GM12873 (cell line): ENCODE measurements around the gene IFTAP.

Experiments
- TF ChIP-seq, protein P1 (sequence below): IDR thresholded peaks from 2 replicates; pipeline ENCODE4 v1.5.1; 2012; ENCODE audit warnings: low read depth, mild to moderate bottlenecking, moderate library complexity, low read length, control low read depth; ENCODE audit not compliant: insufficient read depth; ENCODE audit errors: missing control alignments

The IFTAP gene, protein sequence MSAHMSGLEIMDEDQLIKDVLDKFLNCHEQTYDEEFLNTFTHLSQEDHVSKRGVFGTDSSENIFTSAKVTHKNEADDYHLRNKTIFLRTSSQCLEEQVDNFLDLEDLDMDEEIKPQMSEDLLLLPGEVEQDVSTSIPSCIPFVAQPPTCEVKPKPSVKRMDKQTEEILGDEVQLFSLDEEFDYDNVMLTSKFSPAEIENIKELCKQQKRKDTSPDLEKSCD

DNA sequence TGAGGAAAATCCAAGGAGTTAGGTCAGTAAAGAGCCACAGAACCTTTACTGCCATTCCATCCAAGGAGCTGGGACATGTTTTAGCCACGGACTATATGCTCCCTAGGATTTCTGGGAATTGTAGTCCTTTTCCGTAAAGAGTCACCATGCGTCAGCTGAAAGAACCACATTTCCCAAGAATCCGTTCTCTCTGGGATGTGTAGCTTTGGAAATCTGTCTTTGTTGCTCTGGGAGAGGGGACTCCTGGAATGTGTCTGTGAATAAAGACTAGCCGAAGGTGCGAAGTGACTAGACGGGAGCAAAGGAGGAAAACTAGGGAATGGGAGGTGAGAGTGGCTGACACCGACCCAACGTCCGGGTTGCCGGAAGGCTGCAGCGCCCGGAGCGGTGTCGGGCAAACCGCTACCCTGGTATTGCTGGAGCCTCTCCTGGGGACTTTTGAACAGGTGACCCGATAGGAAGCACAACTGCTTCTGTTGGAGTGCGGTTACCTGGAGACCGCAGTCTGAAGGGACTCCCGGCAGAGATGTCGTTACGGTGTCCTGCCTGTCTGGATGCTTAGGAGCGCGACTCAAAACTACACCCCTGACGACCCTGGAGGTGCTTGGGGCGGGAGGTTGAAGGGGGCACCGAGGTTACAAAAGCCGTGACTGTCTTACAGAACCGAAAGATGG, at the start of gene IFTAP:
Gene IFTAP (plus strand): TSS at position 187 of the 674 bp plus-strand sequence. CDS start 15,602 bp downstream, outside the sequence.
- TF ChIP-seq, protein P1, sequence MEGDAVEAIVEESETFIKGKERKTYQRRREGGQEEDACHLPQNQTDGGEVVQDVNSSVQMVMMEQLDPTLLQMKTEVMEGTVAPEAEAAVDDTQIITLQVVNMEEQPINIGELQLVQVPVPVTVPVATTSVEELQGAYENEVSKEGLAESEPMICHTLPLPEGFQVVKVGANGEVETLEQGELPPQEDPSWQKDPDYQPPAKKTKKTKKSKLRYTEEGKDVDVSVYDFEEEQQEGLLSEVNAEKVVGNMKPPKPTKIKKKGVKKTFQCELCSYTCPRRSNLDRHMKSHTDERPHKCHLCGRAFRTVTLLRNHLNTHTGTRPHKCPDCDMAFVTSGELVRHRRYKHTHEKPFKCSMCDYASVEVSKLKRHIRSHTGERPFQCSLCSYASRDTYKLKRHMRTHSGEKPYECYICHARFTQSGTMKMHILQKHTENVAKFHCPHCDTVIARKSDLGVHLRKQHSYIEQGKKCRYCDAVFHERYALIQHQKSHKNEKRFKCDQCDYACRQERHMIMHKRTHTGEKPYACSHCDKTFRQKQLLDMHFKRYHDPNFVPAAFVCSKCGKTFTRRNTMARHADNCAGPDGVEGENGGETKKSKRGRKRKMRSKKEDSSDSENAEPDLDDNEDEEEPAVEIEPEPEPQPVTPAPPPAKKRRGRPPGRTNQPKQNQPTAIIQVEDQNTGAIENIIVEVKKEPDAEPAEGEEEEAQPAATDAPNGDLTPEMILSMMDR = no peak

DNA sequence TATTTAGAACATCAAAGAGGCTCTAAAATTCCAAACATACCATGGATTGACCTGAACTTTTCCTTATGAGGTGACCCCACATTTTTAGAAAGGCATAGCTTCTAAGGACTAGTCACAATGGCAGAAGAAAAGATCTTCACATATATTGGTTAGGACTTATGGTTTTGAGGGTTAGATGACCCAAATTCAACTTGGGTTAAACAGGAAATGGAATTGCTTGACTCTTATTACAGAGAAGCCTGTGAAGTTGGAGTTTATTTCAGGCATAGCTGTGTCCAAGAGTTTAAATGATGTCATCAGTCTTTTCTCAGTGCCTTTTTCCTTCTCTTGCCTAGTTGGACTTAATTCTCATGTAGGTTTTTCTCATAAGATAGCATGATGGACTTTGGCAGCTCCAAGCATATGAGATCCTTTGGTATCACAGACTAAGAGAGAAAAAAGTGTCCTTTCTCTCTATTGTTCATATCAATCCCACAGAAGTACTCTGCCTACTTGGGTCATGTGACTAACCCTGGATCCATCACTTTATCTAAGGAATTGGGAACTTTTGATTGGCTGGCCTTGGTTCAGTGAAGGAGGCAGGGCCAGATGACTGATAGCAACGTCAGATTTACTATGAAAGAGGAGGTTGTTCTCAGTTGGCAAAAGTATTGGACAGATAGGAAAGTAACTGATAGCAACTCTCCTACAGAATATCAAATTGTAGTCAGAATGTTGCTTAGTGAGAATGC, 43.8 kb upstream of the IFTAP start:
- TF ChIP-seq, protein P1 = no peak

DNA sequence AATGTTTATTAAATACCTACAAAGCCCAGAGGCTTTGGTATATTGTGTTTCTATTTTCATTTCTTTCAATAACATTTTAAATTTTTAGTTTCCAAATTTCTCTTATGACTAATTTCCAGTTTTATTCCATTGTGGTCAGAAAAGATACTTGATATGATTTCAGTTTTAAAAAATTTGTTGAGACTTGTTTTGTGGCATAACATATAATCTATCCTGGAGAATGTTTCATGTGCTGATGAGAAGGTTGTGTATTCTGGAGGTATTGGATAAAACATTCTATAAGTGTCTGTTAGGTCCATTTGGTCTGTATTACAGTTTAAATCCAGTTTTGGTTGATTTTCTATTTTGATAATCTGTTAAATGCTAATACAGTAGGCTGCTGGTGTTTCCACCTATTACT, 36.3 kb upstream of the IFTAP start:
- TF ChIP-seq, protein P1 = no peak

DNA sequence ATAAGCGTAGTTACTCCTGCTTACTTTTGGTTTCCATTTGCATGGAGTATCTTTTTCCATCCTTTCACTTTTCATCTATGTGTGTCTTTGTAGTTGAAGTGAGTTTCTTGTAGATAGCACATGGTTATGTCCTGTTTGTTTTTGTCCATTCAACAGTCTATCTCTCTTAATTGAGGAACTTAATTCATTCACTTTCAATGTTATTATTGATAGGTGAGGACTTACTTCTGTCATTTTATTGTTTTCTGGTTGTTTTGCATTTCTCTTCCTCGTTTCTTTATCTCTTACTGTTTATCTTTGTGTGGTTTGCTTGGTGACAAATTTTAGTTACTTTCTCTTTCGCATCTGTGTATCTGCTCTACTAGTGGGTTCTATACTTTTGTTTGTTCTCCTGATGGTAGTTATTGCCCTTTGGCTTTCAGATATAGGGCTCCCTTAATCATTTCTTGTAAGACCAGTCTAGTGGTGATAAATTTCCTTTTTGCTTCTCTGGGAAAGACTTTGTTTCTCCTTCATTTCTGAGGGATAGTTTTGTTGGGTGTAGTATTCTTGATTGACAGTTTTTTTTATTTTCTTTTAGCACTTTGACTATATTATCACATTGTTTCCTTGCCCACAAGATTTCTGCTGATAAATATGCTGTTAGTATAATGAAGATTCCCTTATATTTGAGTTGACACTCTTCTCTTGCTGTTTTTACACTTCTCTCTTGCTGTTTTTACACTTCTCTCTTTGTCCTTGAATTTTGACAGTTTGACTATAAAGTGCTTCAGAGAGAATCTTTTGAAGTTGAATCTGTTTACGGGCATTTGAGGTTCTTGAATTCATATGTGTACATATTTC, 35.5 kb upstream of the IFTAP start:
- TF ChIP-seq, protein P1 = no peak

DNA sequence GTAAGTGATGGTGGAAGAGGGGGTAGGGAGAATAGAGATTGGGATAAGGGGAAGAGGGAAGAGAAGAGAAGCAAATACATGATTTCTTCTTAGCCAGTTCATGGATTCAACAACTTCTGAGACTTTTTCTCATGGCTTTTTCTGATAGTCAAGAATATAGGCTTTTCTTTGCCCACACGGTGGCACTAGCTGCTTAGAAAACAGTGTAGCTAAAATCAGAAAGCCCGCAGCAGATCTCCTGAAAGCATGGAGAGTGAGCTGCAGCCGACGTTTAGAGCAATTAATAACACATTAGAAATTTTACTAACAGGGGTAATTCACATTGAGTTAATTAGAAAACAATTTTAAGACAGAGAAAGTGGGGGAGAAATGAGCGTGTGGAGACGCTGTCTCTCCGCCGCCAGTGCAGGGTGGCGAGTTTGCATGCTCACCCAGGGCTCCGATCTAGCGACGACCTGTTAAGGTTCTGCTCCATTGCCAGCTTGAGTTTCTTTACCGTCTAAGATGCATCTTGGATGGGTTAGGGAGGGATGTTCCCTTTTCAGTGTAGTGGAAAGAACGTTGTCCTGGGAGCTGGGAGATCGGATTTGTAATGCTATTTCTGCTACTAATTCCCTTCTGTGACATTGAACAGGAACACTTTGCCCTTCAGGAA, 29.8 kb upstream of the IFTAP start:
- TF ChIP-seq, protein P1 = peak; percentile 65

DNA sequence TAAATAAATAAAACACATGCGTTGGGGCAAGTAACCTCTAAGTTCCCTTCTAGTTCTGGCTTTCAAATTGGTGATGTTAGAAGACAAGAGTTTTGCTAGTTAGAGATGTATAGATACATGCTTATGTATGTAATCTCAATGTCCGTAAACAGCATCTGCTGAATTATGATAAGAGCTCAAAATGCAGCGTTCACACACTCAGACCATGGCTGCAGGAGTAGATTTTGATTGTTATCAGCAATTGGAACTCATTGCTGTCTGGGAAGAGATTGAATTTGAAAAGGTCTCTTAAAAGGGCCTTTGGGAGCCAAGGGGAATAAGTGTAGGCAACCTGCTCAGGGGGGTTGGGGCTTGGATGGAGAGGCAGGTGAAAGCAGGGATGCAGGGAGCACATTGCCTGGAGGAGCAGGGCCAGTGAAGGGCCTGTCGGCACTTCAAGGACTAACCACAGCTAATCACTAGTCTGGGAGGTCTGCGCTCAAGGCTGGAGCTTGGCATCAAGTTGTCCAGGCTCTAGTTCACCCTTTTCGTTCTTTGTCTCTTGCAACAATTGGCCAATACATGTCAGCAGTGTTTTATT, 29.2 kb upstream of the IFTAP start:
- TF ChIP-seq, protein P1 = no peak
